Mucosa of descending colon (tissue), 3 donors: Measurements from ENCODE around the gene UFC1. TPM values are rescaled to one million over a fixed set of nuclear protein-coding genes. Genes with fewer than 3 reads are reported as not detected.

ENCODE experiments used
- ATAC-seq: fragments of 200-7000 bp; cut with Tn5 transposase; one replicate; pipeline ENCODE4 v1.9.1; 2020; ENCODE audit warnings: mild to moderate bottlenecking, moderate library complexity
- DNase-seq, 3 donors: peaks; one replicate each; pipeline ENCODE4 v3.0.0-alpha.2; 2020
- H3K36me3 ChIP-seq: fragments of 200-600 bp; one replicate; pipeline ENCODE4 v1.8.0; 2021; ENCODE audit warnings: low read depth, mild to moderate bottlenecking
- H3K4me1 ChIP-seq: fragments of 200-600 bp; one replicate; pipeline ENCODE4 v1.8.0; 2021; ENCODE audit warnings: low read depth, mild to moderate bottlenecking
- H3K4me3 ChIP-seq: fragments of 200-600 bp; one replicate; pipeline ENCODE4 v1.8.0; 2021; ENCODE audit warnings: mild to moderate bottlenecking
- H3K9me3 ChIP-seq: fragments of 200-600 bp; one replicate; pipeline ENCODE4 v1.8.0; 2021; ENCODE audit warnings: mild to moderate bottlenecking
- CTCF ChIP-seq: fragments of 200-600 bp; IDR thresholded peaks from one replicate; pipeline ENCODE4 v1.8.0; 2022; ENCODE audit warnings: antibody characterized with exemption, mild to moderate bottlenecking
- intact Hi-C, 2 donors: fragments of 100-400 bp; cut with DNase I in 1 of 2; cut with micrococcal nuclease in 1 of 2; formaldehyde crosslinking; loops; one replicate each; pipeline versions ENCODE4 v1.11.0 to v1.11.1; 2022; cut with DNase I, micrococcal nuclease
- total RNA-seq, 3 donors: library from RNA; stranded (reverse); fragmentation: NEBNext Ultra II Directional in 2 of 3; extraction: Animal tissue kit (Norgen Biotek cat#: 25700) in 2 of 3; gene quantifications; one replicate each; pipeline versions ENCODE4 v1.2.1 to v1.2.4, GENCODE V29; 2021 to 2023
- donor health status: DM: no; HTN: no; CAD: no; lungs with moderate emphysema.
- donor health status: DM: no; HTN: no; CAD: no.
- donor health status: DM: no; HTN: yes; CAD: no.

The UFC1 gene
- total RNA-seq, 3 donors from 2014 or later: 88.6 to 114 (median 90.6) TPM

- DNase-seq (no peak), ATAC-seq (no peak)
- no peak for TF ChIP-seq CTCF
- H3K4me1 ChIP-seq: peaks cover 12% of the 10 kb centered on the region
- H3K4me3 ChIP-seq: no peak overlapping the region
- intact Hi-C loops: no loop called here
- H3K9me3 ChIP-seq: no peaks in the 10 kb centered on the region
- no peaks in the 10 kb centered on the region for H3K36me3 ChIP-seq
Measured at GRCh38 chr1:161138431-161138830, 15.3 kb upstream of the UFC1 start.

GRCh38 chr1:161139766-161140165 is 14.0 kb upstream of the UFC1 start:
- no peaks in the 10 kb centered on the region for H3K36me3 ChIP-seq
- DNase-seq (peak in 1 of 3 donors; percentile 80), ATAC-seq (peak; percentile 30)
- no peaks in the 10 kb centered on the region for H3K9me3 ChIP-seq
- H3K4me3 ChIP-seq: no peak overlapping the region
- TF ChIP-seq CTCF: peak; percentile 10
- intact Hi-C loops: no loop called here
- no peaks in the 10 kb centered on the region for H3K4me1 ChIP-seq

DNA sequence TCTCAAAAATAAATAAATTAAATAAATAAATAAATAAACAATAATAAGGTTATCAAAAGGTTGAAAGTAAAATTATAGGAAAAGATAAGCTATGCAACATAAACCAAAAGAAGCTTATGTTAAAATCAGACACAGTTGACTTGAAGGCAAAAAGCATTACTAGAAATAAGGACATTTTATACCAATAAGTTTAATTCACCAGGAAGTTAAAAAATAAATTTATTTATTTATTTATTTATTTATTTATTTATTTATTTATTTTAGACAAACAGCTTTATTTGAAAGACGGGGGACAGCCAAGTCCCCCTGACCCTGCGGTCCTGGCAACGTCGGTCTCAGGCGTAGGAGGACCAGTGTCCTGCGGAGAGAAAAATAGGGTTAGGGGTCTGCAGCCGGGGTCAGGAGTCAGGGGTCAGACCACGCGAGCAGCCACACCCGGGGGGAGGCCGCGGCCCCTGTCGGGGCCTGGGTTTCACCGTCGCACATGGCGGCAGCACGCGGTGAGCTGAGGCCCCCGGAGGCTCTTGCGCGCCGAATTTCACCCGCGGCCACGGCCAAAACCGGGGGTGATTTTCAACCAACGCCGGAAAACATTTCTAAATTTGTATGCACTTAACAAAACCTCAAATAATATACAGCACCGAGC is 12.9 kb upstream of the UFC1 start:
- intact Hi-C loops: no loop called here
- Histone ChIP-seq H3K9me3 (no peaks in the 10 kb centered on the region), H3K36me3 (no peaks in the 10 kb centered on the region), H3K4me3 (no peak overlapping the region), H3K4me1 (no peaks in the 10 kb centered on the region)
- DNase-seq: no peak
- no peak for TF ChIP-seq CTCF
- no peak for ATAC-seq

DNA sequence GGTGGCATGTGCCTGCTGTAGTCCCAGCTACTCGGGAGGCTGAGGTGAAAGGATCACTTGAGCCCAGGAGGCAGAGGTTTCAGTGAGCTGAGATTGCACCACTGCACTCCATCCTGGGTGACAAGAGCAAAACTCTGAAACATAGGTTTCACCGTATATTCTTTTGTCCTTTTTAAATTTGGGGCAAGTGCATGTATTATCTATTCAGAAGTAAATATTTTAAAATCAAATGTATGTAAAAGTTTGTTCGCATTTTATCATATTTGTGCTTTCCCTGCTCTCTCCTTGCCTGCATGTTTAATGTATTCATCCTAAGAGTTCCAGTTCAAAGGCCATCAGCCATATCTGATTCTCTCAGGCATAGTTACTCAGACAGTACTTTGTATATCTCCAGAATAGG is 7.9 kb upstream of the UFC1 start:
- DNase-seq (no peak), ATAC-seq (no peak)
- intact Hi-C loops: no loop called here
- Histone ChIP-seq H3K4me3 (no peak overlapping the region), H3K4me1 (no peaks in the 10 kb centered on the region), H3K9me3 (no peaks in the 10 kb centered on the region), H3K36me3 (no peaks in the 10 kb centered on the region)
- TF ChIP-seq CTCF: no peak

DNA sequence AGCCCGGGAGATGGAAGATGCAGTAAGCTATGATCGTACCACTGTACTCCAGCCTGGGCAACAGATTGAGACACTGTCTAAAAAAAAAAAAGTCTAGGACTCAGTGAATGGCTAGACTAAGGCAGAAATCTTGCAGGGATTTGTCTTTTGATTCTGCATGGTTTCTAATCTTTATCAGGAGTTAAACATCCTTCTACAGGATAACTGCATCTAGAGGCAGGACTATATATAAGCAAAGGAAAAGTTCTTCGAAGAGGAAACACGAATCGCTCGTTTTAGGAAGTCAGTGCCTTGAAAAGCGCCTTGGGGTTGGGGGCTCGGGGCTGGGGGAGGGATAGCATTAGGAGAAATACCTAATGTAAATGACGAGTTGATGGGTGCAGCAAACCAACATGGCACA is 602 bp upstream of the UFC1 start:
- peak in 1 of 3 donors; percentile 15 for DNase-seq
- Histone ChIP-seq H3K4me3 (peak overlapping the region; percentile 65), H3K4me1 (peaks cover 14% of the 10 kb centered on the region), H3K36me3 (no peaks in the 10 kb centered on the region), H3K9me3 (no peaks in the 10 kb centered on the region)
- no peak for ATAC-seq
- intact Hi-C loops: no loop called here
- TF ChIP-seq CTCF: no peak

DNA sequence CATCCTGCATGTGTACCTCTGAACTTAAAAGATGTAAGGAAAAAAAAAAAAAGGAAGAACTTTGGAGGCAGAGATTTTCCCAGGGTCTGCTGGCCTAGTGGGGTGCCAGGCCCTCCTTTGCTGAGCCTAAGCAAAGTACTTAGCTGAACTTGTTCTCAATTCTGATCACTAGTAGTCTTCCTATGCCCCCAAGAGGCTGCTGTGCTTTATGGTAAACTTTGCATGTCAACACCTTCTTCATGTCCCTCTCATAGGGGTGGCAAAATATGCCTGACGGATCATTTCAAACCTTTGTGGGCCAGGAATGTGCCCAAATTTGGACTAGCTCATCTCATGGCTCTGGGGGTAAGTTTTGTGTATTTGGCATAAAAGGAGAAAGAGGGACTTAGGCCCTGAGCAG is 4.1 kb downstream of the UFC1 start:
- no peak for TF ChIP-seq CTCF
- peaks cover 28% of the 10 kb centered on the region for H3K4me1 ChIP-seq
- no peak overlapping the region for H3K4me3 ChIP-seq
- no peak for ATAC-seq
- H3K9me3 ChIP-seq: no peaks in the 10 kb centered on the region
- DNase-seq: no peak
- intact Hi-C loops: no loop called here
- H3K36me3 ChIP-seq: no peaks in the 10 kb centered on the region
